Stimulated activated CD4-positive, alpha-beta T cell treated with anti-CD3 and anti-CD28 coated beads, Interleukin-1b, Interleukin-23, amount 100 ng/mL, for 48 hours (primary cell): ENCODE measurements around the gene NFX1.
A peak's percentile ranks its signal among the peaks of the same experiment; 100 is the strongest.
"Not testable (repeated sequence)": the region's sequence is repeated elsewhere in the genome, so short reads cannot be mapped to it uniquely, and the experiment has no call there.

Experiments
- DNase-seq: peaks from one replicate; pipeline ENCODE4 v3.0.0-alpha.2; 2020

Gene NFX1

GRCh38 chr9:33393581-33393980, 103.3 kb downstream of the NFX1 start:
- DNase-seq = no peak

GRCh38 chr9:33393986-33394385, 103.7 kb downstream of the NFX1 start:
- DNase-seq = not testable (repeated sequence)

- not testable (repeated sequence) for DNase-seq
These were observed 105.0 kb downstream of the NFX1 start for GRCh38 chr9:33395159-33395879.

GRCh38 chr9:33397801-33398200, 107.5 kb downstream of the NFX1 start:
- not testable (repeated sequence) for DNase-seq

- not testable (repeated sequence) for DNase-seq
These were observed 108.7 kb downstream of the NFX1 start for GRCh38 chr9:33399047-33399446.

- not testable (repeated sequence) for DNase-seq
These were observed 111.5 kb downstream of the NFX1 start for GRCh38 chr9:33401809-33402208.

GRCh38 chr9:33402371-33402770, 112.1 kb downstream of the NFX1 start, which contains the start of gene AQP7:
Gene AQP7 (minus strand): TSS chr9:33402568. CDS start chr9:33401262, 1,306 bp downstream.
- not testable (repeated sequence) for DNase-seq

GRCh38 chr9:33403941-33404787, 113.8 kb downstream of the NFX1 start:
- DNase-seq = no peak

GRCh38 chr9:33404788-33405362, 114.6 kb downstream of the NFX1 start:
- DNase-seq = no peak

GRCh38 chr9:33407061-33407460, 116.7 kb downstream of the NFX1 start:
- DNase-seq = no peak

- DNase-seq = no peak
These were observed 117.8 kb downstream of the NFX1 start for GRCh38 chr9:33408087-33408486.

- no peak for DNase-seq
These were observed 124.0 kb downstream of the NFX1 start for GRCh38 chr9:33414268-33414667.

- DNase-seq = no peak
These were observed 124.7 kb downstream of the NFX1 start for GRCh38 chr9:33414889-33415500.

GRCh38 chr9:33415501-33416038, 125.3 kb downstream of the NFX1 start:
- DNase-seq = peak; percentile 94

GRCh38 chr9:33416996-33417395, 126.7 kb downstream of the NFX1 start:
- DNase-seq = peak; percentile 18

- no peak for DNase-seq
These were observed 127.8 kb downstream of the NFX1 start for GRCh38 chr9:33418090-33418489.

GRCh38 chr9:33419708-33420303, 129.5 kb downstream of the NFX1 start:
- DNase-seq = no peak
